HG02588 (cell line): Measurements from ENCODE around the gene RBM41.

Experiments
- ATAC-seq: cut with Tn5 transposase; IDR thresholded peaks from one replicate; pipeline ENCODE4 v1.9.1; 2021; ENCODE audit warnings: mild to moderate bottlenecking, moderate library complexity; ENCODE audit not compliant: unreplicated experiment

RBM41 gene

GRCh38 chrX:107047622-107048021 lies 71.0 kb downstream of the RBM41 start:
- ATAC-seq = no peak

GRCh38 chrX:107029752-107030151 lies 88.9 kb downstream of the RBM41 start:
- no peak for ATAC-seq

GRCh38 chrX:107025545-107025944 lies 93.1 kb downstream of the RBM41 start:
- ATAC-seq = no peak

- ATAC-seq = no peak
These were observed 103.7 kb downstream of the RBM41 start for GRCh38 chrX:107014936-107015335.
